Epithelial cell of esophagus (primary cell): ENCODE data around the gene ROR2.
A peak's percentile ranks its signal among the peaks of the same experiment; 100 is the strongest.

Experiments
- DNase-seq: peaks from one replicate; pipeline ENCODE4 v3.0.0; 2010; ENCODE audit warnings: low read depth
- H3K4me3 ChIP-seq: 2 replicates; pipeline ENCODE4 v1.5.1; 2011; ENCODE audit warnings: mild to moderate bottlenecking, low read length, control low read depth
- TF ChIP-seq, protein P1 (sequence below): IDR thresholded peaks from 2 replicates; pipeline ENCODE4 v1.5.1; 2011; ENCODE audit warnings: low read depth, mild to moderate bottlenecking, low read length, control low read depth, inconsistent platforms; ENCODE audit not compliant: insufficient read depth; ENCODE audit errors: missing control alignments

ROR2 gene

DNA sequence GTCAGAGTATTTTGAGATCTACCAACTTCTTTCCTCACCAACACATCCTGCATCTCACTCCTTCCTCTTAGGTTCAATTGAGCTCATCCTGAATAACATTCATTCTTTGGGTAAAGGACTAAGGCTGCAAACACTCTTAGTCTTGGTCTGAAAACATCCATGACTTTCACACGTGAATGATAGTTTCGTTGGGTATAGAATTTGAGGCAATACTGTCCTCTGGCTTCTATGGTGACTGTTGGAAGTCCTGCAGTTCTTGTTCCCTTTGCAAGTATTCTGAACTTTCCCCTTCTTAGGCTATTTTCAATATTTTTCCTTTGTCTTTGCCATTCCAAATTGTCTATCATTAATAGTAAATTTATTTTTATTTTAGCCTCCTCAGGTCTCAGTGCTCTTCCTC, 185.4 kb downstream of the ROR2 start:
- DNase-seq, result no peak
- no peak overlapping the region for H3K4me3 ChIP-seq
- TF ChIP-seq, protein P1, sequence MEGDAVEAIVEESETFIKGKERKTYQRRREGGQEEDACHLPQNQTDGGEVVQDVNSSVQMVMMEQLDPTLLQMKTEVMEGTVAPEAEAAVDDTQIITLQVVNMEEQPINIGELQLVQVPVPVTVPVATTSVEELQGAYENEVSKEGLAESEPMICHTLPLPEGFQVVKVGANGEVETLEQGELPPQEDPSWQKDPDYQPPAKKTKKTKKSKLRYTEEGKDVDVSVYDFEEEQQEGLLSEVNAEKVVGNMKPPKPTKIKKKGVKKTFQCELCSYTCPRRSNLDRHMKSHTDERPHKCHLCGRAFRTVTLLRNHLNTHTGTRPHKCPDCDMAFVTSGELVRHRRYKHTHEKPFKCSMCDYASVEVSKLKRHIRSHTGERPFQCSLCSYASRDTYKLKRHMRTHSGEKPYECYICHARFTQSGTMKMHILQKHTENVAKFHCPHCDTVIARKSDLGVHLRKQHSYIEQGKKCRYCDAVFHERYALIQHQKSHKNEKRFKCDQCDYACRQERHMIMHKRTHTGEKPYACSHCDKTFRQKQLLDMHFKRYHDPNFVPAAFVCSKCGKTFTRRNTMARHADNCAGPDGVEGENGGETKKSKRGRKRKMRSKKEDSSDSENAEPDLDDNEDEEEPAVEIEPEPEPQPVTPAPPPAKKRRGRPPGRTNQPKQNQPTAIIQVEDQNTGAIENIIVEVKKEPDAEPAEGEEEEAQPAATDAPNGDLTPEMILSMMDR, result no peak

- peak; percentile 14 for DNase-seq
- H3K4me3 ChIP-seq, result no peak overlapping the region
- TF ChIP-seq, protein P1, result peak; percentile 37
These were observed 188.7 kb downstream of the ROR2 start for GRCh38 chr9:91761362-91761761.

DNA sequence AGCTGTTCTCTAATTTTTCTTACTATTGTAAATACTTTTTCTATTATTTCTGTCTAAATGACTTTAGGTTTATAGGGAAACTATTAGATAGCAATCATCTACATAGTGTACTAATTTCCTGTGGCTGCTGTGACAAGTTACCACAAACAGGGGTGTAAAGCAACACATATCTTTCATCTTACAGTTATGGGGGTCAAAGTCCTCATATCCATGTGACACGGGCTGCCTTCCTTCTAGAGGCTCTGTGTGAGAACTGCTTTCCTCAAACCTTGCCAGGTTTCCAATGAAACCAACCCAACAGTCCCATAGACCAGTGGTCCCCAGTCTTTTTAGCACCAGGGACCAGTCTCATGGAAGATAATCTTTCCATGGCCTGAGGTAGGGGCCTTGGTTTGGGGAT, 189.1 kb downstream of the ROR2 start:
- H3K4me3 ChIP-seq, result no peak overlapping the region
- no peak for DNase-seq
- TF ChIP-seq, protein P1, result no peak

GRCh38 chr9:91758491-91758981, 191.5 kb downstream of the ROR2 start:
- TF ChIP-seq, protein P1, result peak; percentile 77

GRCh38 chr9:91757782-91758181, 192.2 kb downstream of the ROR2 start:
- no peak for DNase-seq
- TF ChIP-seq, protein P1, result no peak
- no peak overlapping the region for H3K4me3 ChIP-seq

More at GRCh38 chr9:91758491-91758981, 191.5 kb downstream of the ROR2 start:
- H3K4me3 ChIP-seq, result no peak overlapping the region
- peak; percentile 52 for DNase-seq

GRCh38 chr9:91756510-91756780, 193.6 kb downstream of the ROR2 start:
- TF ChIP-seq, protein P1, result no peak
- no peak for DNase-seq
- H3K4me3 ChIP-seq, result no peak overlapping the region

DNA sequence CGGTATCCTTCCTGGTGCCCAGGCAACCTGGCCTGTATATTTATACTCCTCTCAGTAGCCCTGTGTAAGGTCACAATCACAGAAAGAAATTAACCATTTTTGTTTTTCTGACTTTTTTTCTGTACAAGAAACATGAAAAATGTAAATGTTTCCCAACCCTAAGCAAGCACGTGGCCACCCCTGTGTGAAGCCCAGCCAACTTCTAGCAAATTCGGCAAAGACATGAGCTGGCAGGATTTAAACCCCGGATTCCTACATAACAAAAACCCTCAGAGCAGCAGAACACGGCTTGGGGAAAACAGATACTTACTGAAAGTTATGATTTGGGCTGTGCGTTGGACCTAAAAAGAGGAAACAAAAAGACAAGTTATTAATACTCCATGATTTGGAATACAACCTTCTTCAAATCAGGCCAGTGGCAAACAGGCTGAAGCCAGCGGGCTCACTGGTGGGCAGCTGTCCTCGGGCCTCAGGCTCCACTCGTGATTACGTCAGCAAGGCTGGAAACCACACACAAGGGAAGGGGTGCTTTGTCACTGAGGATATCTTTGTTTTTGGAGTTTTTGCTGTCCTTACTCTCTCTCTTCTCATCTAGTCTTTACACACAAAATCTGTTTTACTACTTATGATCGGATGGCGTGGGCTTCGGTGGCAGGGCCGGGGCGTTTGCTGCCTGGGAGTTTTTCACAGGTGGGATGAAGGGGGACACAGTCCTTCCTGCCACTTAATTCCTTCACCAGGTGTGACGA, 194.1 kb downstream of the ROR2 start:
- TF ChIP-seq, protein P1, result no peak
- no peak overlapping the region for H3K4me3 ChIP-seq
- DNase-seq, result no peak
